GM12865 (cell line): Measurements from ENCODE around the gene AFF2.

Source experiments
- DNase-seq: peaks from one replicate; pipeline ENCODE4 v3.0.0; 2010; ENCODE audit warnings: low read depth
- H3K4me3 ChIP-seq: 2 replicates; pipeline ENCODE4 v1.5.1; 2011; ENCODE audit warnings: mild to moderate bottlenecking, low read depth, low read length, control low read depth
- CTCF ChIP-seq: IDR thresholded peaks from 2 replicates; pipeline ENCODE4 v1.5.1; 2011; ENCODE audit warnings: low read length, control low read depth, low read depth, inconsistent platforms; ENCODE audit not compliant: insufficient read depth; ENCODE audit errors: missing control alignments

Gene AFF2

GRCh38 chrX:148713981-148714380, 213.6 kb downstream of the AFF2 start:
- H3K4me3 ChIP-seq = no peak overlapping the region
- no peak for TF ChIP-seq CTCF
- no peak for DNase-seq

- no peak for TF ChIP-seq CTCF
- DNase-seq = no peak
- H3K4me3 ChIP-seq = no peak overlapping the region
Measured at GRCh38 chrX:148715361-148715760, 214.9 kb downstream of the AFF2 start.

- no peak for TF ChIP-seq CTCF
- DNase-seq = no peak
- H3K4me3 ChIP-seq = no peak overlapping the region
Measured at GRCh38 chrX:148722966-148723365, 222.5 kb downstream of the AFF2 start.

- no peak for DNase-seq
- no peak overlapping the region for H3K4me3 ChIP-seq
- TF ChIP-seq CTCF = no peak
Measured at GRCh38 chrX:148723551-148723950, 223.1 kb downstream of the AFF2 start.

- no peak for DNase-seq
- no peak for TF ChIP-seq CTCF
- no peak overlapping the region for H3K4me3 ChIP-seq
Measured at GRCh38 chrX:148728901-148729300, 228.5 kb downstream of the AFF2 start.

GRCh38 chrX:148732743-148733142, 232.3 kb downstream of the AFF2 start:
- no peak for DNase-seq
- no peak for TF ChIP-seq CTCF
- H3K4me3 ChIP-seq = no peak overlapping the region

- no peak for TF ChIP-seq CTCF
- DNase-seq = no peak
- no peak overlapping the region for H3K4me3 ChIP-seq
Measured at GRCh38 chrX:148741441-148741840, 241.0 kb downstream of the AFF2 start.
